Measurements from ENCODE around the gene LOX.
A peak's percentile ranks its signal among the peaks of the same experiment; 100 is the strongest.

Gene LOX

DNA sequence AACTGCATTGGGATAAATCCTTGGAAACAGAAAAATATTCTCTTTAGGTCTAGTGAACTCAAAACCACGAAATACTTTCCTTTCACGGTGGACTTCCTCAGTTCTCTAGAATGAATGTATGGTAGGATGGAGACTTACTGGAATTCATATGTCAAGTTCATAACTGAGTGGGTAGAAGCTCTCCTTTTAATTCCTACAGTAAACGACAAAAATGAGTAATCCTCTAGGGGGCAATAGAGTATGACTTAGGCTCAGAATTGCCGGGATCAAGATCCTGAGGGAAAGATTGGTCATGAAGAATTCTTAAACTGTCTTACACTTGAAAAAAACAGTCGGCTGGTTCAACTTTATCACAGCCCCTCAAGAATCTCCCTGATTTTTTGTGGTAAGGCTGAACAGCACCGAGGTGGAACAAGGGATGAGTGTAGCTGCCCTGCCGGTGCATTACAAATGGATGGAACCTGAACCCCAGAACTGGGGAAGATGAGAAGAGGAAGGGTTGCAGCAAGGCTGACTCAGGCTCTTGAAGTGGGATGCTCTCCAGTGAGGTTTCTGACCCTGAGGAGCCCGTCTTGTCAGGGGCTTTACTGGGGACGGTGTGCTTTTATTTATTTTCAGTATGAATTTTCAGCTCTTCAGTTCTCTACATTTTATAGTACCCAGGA is 14.0 kb upstream of the LOX start:
- peak overlapping the region; percentile 19 for H3K4me3 ChIP-seq (ENCODE audit: low read depth, low read length)
- TF ChIP-seq, protein P1, sequence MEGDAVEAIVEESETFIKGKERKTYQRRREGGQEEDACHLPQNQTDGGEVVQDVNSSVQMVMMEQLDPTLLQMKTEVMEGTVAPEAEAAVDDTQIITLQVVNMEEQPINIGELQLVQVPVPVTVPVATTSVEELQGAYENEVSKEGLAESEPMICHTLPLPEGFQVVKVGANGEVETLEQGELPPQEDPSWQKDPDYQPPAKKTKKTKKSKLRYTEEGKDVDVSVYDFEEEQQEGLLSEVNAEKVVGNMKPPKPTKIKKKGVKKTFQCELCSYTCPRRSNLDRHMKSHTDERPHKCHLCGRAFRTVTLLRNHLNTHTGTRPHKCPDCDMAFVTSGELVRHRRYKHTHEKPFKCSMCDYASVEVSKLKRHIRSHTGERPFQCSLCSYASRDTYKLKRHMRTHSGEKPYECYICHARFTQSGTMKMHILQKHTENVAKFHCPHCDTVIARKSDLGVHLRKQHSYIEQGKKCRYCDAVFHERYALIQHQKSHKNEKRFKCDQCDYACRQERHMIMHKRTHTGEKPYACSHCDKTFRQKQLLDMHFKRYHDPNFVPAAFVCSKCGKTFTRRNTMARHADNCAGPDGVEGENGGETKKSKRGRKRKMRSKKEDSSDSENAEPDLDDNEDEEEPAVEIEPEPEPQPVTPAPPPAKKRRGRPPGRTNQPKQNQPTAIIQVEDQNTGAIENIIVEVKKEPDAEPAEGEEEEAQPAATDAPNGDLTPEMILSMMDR (IDR thresholded peaks at IDR 0.05; ENCODE audit: insufficient read depth, low read length, missing control alignments): peak; percentile 21
- peak; percentile 77 for DNase-seq (ENCODE audit: low read depth, low spot score)
- ChIA-PET POLR2A (interaction anchor here (0.7 to 3.0 kb wide), 7 partner anchors 11 to 72 kb away, joined by 3 to 60 read pairs (median 4); partner anchors contain the start of gene LOX), CTCF (interaction anchor here (0.7 to 7.8 kb wide), 26 partner anchors 8 to 325 kb away, joined by 3 to 166 read pairs (median 5); partner anchors contain the start of gene LOX)

DNA sequence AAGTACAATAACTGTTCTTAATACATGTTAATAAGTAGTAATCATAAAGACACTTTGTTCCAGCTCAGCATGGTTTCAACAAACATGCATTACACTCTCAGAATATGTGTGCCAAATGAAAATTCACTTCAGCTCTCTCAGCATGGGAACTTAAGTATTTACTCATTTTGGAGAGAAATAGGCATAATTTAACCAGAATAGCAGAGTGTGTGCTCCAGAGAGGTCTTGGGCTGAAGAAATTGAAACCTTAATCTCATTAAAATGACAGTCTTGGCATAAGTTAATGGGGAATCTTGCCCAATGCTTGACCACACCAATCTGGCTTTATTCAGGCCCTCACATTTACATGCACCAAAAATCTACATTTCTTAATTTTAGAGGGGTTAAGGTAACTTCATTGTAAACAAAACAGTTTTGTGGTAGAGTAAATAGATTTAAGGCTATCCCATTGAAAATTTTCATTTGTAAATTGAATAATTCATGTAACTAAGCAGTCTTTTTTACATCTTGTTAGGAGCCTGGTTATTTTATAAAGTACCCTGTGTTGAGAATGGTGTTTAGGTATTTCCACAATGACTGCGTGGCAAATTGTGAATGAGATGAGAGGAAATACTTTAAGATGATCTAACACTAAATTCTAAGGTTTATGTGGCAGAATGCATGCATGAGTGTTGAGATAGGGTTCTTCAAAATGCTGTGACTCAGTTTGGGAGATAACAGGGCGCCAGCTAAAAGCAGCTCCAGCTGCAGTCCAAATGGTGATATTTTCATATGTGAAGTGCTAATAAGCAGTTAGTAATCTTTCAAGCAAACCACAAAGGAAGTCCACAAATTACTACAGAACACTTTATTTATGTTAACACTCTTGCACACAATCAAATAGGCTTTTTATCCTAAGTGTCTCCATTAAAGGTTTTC is 11.3 kb upstream of the LOX start:
- TF ChIP-seq, protein P1 (IDR thresholded peaks at IDR 0.05; ENCODE audit: insufficient read depth, low read length, missing control alignments): no peak
- H3K4me3 ChIP-seq (ENCODE audit: low read depth, low read length): no peak overlapping the region
- POLR2A ChIA-PET: interaction anchor here (1.0 to 5.0 kb wide), 4 partner anchors 12 to 120 kb away, joined by 4 to 45 read pairs (median 6); partner anchors contain the start of gene LOX
- DNase-seq (ENCODE audit: low read depth, low spot score): peak; percentile 92
- CTCF ChIA-PET: interaction anchor here (1.0 to 7.1 kb wide), 3 partner anchors 13 to 120 kb away, joined by 3 to 82 read pairs (median 5); partner anchors contain the start of gene LOX

DNA sequence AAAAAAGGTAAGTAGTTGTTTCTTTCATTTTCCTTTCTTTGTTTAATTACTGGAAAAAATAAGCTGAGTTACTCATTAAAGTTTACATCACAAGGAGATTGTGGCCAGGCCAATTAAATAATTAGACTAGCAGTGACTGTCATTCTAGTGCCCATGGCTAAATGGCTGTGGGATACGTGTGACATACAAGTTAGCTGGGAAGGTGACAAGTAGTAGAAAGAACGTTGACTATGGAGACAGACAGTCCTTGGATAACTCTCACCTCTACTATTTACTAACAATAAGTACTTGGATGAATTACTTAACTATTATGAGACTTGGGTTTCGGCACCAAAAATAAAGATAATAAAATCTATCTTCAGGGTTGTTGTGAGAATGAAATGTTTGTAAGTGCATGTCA is 7.0 kb upstream of the LOX start:
- POLR2A ChIA-PET: no interaction called here

DNA sequence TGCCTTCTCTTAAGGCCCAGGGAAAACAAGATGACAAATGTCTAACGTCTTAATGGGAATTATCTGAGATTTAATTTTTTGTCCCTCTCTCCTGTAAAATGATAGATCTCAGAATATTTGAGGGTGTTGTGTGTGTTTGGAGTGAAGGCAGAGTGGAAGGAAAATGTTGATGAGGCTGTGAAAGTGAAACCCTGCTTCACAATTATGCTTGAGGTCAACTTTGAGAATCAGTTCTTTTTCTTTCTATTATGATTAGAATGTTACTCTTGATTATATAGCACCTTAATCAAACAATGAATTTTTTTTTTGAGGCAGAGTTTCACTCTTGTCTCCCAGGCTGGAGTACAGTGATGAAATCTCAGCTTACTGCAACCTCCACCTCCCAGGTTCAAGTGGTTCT is 5.5 kb upstream of the LOX start:
- TF ChIP-seq, protein P1 (IDR thresholded peaks at IDR 0.05; ENCODE audit: insufficient read depth, low read length, missing control alignments): no peak
- DNase-seq (ENCODE audit: low read depth, low spot score): no peak
- ChIA-PET CTCF (interaction anchor here (1.2 to 1.9 kb wide), 2 partner anchors 9 to 120 kb away, joined by 4 to 7 read pairs; no protein-coding TSS in a partner anchor), POLR2A (no interaction called here)
- no peak overlapping the region for H3K4me3 ChIP-seq (ENCODE audit: low read depth, low read length)

More for the DNA sequence above, 7.0 kb upstream of the LOX start:
- CTCF ChIA-PET: interaction anchor here (1.1 to 1.5 kb wide), 3 partner anchors 9 to 119 kb away, joined by 3 to 6 read pairs (median 4); no protein-coding TSS in a partner anchor
- no peak overlapping the region for H3K4me3 ChIP-seq (ENCODE audit: low read depth, low read length)
- no peak for DNase-seq (ENCODE audit: low read depth, low spot score)
- TF ChIP-seq, protein P1 (IDR thresholded peaks at IDR 0.05; ENCODE audit: insufficient read depth, low read length, missing control alignments): no peak

DNA sequence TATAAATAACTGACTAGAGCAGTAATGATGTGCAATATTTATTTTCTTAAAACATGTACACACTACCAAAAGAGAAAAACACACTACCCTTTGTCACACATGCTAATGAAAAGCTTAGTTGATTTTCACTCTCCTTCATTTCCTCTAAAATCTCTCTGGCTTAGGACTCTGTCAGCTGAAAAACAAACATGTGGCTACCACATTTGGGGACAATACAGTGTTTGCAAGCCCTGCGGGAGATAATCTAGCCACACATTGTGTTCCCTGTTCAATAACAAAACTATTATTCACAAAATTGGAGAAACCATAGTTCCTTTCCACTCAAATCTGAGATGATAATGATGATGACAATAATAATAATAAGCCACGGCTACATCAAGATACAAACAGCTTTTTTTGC is 3.5 kb upstream of the LOX start:
- CTCF ChIA-PET: interaction anchor here (0.9 to 3.3 kb wide), 9 partner anchors 11 to 115 kb away, joined by 4 to 20 read pairs (median 5); no protein-coding TSS in a partner anchor
- no peak overlapping the region for H3K4me3 ChIP-seq (ENCODE audit: low read depth, low read length)
- TF ChIP-seq, protein P1 (IDR thresholded peaks at IDR 0.05; ENCODE audit: insufficient read depth, low read length, missing control alignments): no peak
- DNase-seq (ENCODE audit: low read depth, low spot score): no peak
- POLR2A ChIA-PET: interaction anchor here (1.2 kb wide), 1 partner anchor 10 kb away, joined by 3 read pairs; no protein-coding TSS in a partner anchor

Measured in AG04449 (cell line).